BJ (cell line): ENCODE results near the gene MAPRE2. TPM values are rescaled to one million over a fixed set of nuclear protein-coding genes. Genes with fewer than 3 reads are reported as not detected.

Experiments
- CTCF ChIA-PET: fragments of 350-600 bp; formaldehyde crosslinking; extraction: SDS; loops from one replicate; lab custom pipeline; 2021; ENCODE audit warnings: antibody characterized with exemption, inconsistent platforms; lab: Yijun Ruan, JAX
- POLR2A ChIA-PET: fragments of 300-600 bp; sonication (Branson Sonifier 250); formaldehyde crosslinking; extraction: SDS; loops from one replicate; lab custom pipeline; 2021; ENCODE audit warnings: antibody characterized with exemption; lab: Charles Lee
- DNase-seq: peaks from one replicate; pipeline ENCODE4 v3.0.0-alpha.2; 2011; ENCODE audit warnings: low read depth
- H3K27me3 ChIP-seq: 2 replicates; pipeline ENCODE4 v1.6.0; 2011; ENCODE audit warnings: low read length; ENCODE audit not compliant: control insufficient read depth, insufficient read depth
- H3K36me3 ChIP-seq: 2 replicates; pipeline ENCODE4 v1.5.1; 2011; ENCODE audit warnings: low read length; ENCODE audit not compliant: control insufficient read depth, insufficient read depth
- H3K4me3 ChIP-seq: 2 replicates; pipeline ENCODE4 v1.5.1; 2011; ENCODE audit warnings: low read depth, mild to moderate bottlenecking, control low read depth, low read length
- CTCF ChIP-seq: IDR thresholded peaks from 2 replicates; pipeline ENCODE4 v1.5.1; 2011; ENCODE audit warnings: low read depth, mild to moderate bottlenecking, control low read depth, inconsistent platforms, low read length, moderate library complexity; ENCODE audit not compliant: insufficient read depth
- polyA plus RNA-seq: library from polyadenylated mRNA; depleted of rRNA; stranded (reverse); fragments of >200 nt; gene quantifications from 2 replicates; pipeline ENCODE4 v1.2.3, GENCODE V29; 2011; rRNA removed
- small RNA-seq: library from RNA; depleted of rRNA; stranded (forward); fragments of <200 nt; gene quantifications from one replicate; pipeline ENCODE3, GENCODE V24; 2012; ENCODE audit warnings: low replicate concordance, low read depth; ENCODE audit not compliant: insufficient read length

The MAPRE2 gene
- polyA plus RNA-seq, 1 experiment: 23.8 TPM

DNA sequence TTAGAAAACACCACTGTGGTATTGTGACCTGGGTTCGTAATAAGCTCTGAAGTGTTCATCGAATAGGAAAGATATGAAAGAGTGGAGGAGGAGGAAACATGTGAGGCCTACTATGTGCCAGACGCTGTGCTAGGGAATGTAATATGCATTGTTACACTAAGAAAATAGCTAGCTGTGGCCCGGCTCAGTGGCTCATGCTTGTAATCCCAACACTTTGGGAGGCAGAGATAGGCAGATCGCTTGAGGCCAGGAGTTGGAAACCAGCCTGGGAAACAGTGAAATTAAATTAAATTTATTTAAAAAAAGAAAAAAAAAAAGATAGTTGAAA is 150.4 kb downstream of the MAPRE2 start:
- no peak overlapping the region for H3K4me3 ChIP-seq
- H3K27me3 ChIP-seq: 0 out of 2 replicates have a peak, but pooled peaks cover 2% of the 10 kb centered on the region
- ChIA-PET POLR2A (no interaction called here), CTCF (no interaction called here)
- TF ChIP-seq CTCF: no peak
- DNase-seq: no peak
- H3K36me3 ChIP-seq: no peaks in the 10 kb centered on the region

GRCh38 chr18:35192415-35192814 is 151.2 kb downstream of the MAPRE2 start:
- no peak for TF ChIP-seq CTCF
- Histone ChIP-seq H3K27me3 (0 out of 2 replicates have a peak, but pooled peaks cover 2% of the 10 kb centered on the region), H3K36me3 (no peaks in the 10 kb centered on the region), H3K4me3 (no peak overlapping the region)
- DNase-seq: no peak
- ChIA-PET POLR2A (no interaction called here), CTCF (interaction anchor here (0.6 kb wide), 1 partner anchor 324 kb away, joined by 4 read pairs; no protein-coding TSS in a partner anchor)

Small RNAs within 50 kb of the gene (small RNA-seq; reads per million reads assigned to genes)
- not detected for gene AC015967.2

Other genes starting within 250 kb of the MAPRE2 start
- gene ZNF397, start 199.6 kb downstream of the MAPRE2 start, polyA plus RNA-seq: 3.7 and 6.9 TPM in 2 replicates
- gene ZSCAN30, start 248.8 kb downstream of the MAPRE2 start, polyA plus RNA-seq: 7.0 and 7.5 TPM in 2 replicates